SK-N-SH (cell line): ENCODE measurements around the gene CARS2. TPM values are rescaled to one million over a fixed set of nuclear protein-coding genes. Genes with fewer than 3 reads are reported as not detected.

ENCODE experiments used
- CTCF ChIA-PET: fragments of 300-600, 350-600 bp; formaldehyde crosslinking; extraction: SDS; loops from one replicate; lab custom pipeline; 2021; lab: Yijun Ruan, JAX
- POLR2A ChIA-PET: fragments of 350-600 bp; sonication (Branson Sonifier 250); formaldehyde crosslinking; extraction: SDS; loops from one replicate; lab custom pipeline; 2020; ENCODE audit warnings: antibody characterized with exemption, inconsistent platforms; lab: Yijun Ruan, JAX
- DNase-seq: peaks from one replicate; pipeline ENCODE4 v3.0.0; 2012
- H2AFZ ChIP-seq: fragments of 200-600 bp; sonication (generic); 2 replicates; pipeline ENCODE4 v1.8.1; 2016; ENCODE audit warnings: antibody characterized with exemption, mild to moderate bottlenecking, low read depth
- H3F3A ChIP-seq: fragments of 200-600 bp; sonication (generic); replicated peaks from 2 replicates; pipeline ENCODE3; 2016; ENCODE audit warnings: antibody characterized with exemption, mild to moderate bottlenecking; ENCODE audit not compliant: insufficient read depth
- H3K27ac ChIP-seq, 2 experiments: fragments of 200-500 bp in 1 of 2; fragments of 200-600 bp in 1 of 2; sonication (Bioruptor generic) in 1 of 2; sonication (generic), shearing (Covaris generic) in 1 of 2; 2 replicates each; pipeline versions ENCODE4 v1.5.1 to v1.6.1; 2014 to 2016; ENCODE audit warnings: low read depth in 2 of 2, inconsistent platforms in 1 of 2, low read length in 1 of 2, mild to moderate bottlenecking in 1 of 2, mixed read lengths in 1 of 2
- H3K27me3 ChIP-seq: fragments of 200-600 bp; sonication (generic), shearing (Covaris generic); 2 replicates; pipeline ENCODE4 v1.6.1; 2016; ENCODE audit warnings: mixed run types; ENCODE audit not compliant: insufficient read depth
- H3K36me3 ChIP-seq, 2 experiments: fragments of 200-500 bp in 1 of 2; fragments of 200-600 bp in 1 of 2; sonication (Bioruptor generic) in 1 of 2; sonication (generic) in 1 of 2; replicated peaks in 1 of 2; 2 replicates each; pipeline versions ENCODE3 to v1.5.1; 2014 to 2016; ENCODE audit warnings: low read length in 1 of 2, mild to moderate bottlenecking in 1 of 2; ENCODE audit not compliant: insufficient read depth in 2 of 2, control insufficient read depth in 1 of 2
- H3K4me1 ChIP-seq, 2 experiments: fragments of 200-500 bp in 1 of 2; fragments of 200-600 bp in 1 of 2; sonication (Bioruptor generic) in 1 of 2; sonication (generic), shearing (Covaris generic) in 1 of 2; 2 replicates each; pipeline versions ENCODE4 v1.5.1 to v1.6.1; 2014 to 2016; ENCODE audit warnings: low read depth in 1 of 2, low read length in 1 of 2, mixed run types in 1 of 2; ENCODE audit not compliant: insufficient read depth in 2 of 2, control insufficient read depth in 1 of 2
- H3K4me2 ChIP-seq: fragments of 200-600 bp; sonication (generic), shearing (Covaris generic); 2 replicates; pipeline ENCODE4 v1.6.1; 2017; ENCODE audit warnings: mixed run types
- H3K4me3 ChIP-seq, 2 experiments: fragments of 200-500 bp in 1 of 2; fragments of 200-600 bp in 1 of 2; sonication (Bioruptor generic) in 1 of 2; sonication (generic), shearing (Covaris generic) in 1 of 2; 2 replicates each; pipeline versions ENCODE4 v1.5.1 to v1.8.1; 2014 to 2016; ENCODE audit warnings: low read depth in 2 of 2, inconsistent platforms in 1 of 2, low read length in 1 of 2, mild to moderate bottlenecking in 1 of 2, mixed read lengths in 1 of 2, moderate library complexity in 1 of 2
- H3K79me2 ChIP-seq: fragments of 200-600 bp; sonication (generic); 2 replicates; pipeline ENCODE4 v1.8.1; 2017; ENCODE audit warnings: mild to moderate bottlenecking; ENCODE audit not compliant: insufficient read depth
- H3K9ac ChIP-seq: fragments of 200-600 bp; sonication (generic); 2 replicates; pipeline ENCODE4 v1.6.1; 2017; ENCODE audit warnings: mixed run types
- H3K9me2 ChIP-seq: fragments of 200-600 bp; sonication (generic); 2 replicates; pipeline ENCODE4 v1.6.1; 2017; ENCODE audit warnings: mixed run types
- H3K9me3 ChIP-seq: fragments of 200-600 bp; sonication (generic); 2 replicates; pipeline ENCODE4 v1.6.1; 2017; ENCODE audit warnings: mixed run types, mild to moderate bottlenecking, moderate library complexity
- H4K20me1 ChIP-seq: fragments of 200-600 bp; sonication (generic); 2 replicates; pipeline ENCODE4 v1.6.1; 2017; ENCODE audit warnings: mild to moderate bottlenecking, mixed run types; ENCODE audit not compliant: insufficient read depth
- CHD2 ChIP-seq: fragments of 150-350 bp; IDR thresholded peaks from 2 replicates; pipeline ENCODE4 v1.6.1; 2018; ENCODE audit warnings: low read length; ENCODE audit not compliant: partially characterized antibody
- EP300 ChIP-seq, 2 experiments: IDR thresholded peaks; 2 replicates each; pipeline versions ENCODE4 v1.4.0 to v1.6.1; 2012; ENCODE audit warnings: borderline replicate concordance in 1 of 2, low read depth in 1 of 2, low read length in 1 of 2
- EZH2phosphoT487 ChIP-seq: fragments of 200-600 bp; sonication (generic); IDR thresholded peaks from 2 replicates; pipeline ENCODE4 v1.6.1; 2017; ENCODE audit warnings: low read depth, mixed run types, mild to moderate bottlenecking, antibody characterized with exemption, moderate library complexity, borderline replicate concordance
- FOXJ3 ChIP-seq: sonication (generic); formaldehyde crosslinking; IDR thresholded peaks from 2 replicates; pipeline ENCODE4 v1.5.1; 2020; ENCODE audit warnings: mild to moderate bottlenecking, missing genetic modification reagents
- FOXM1 ChIP-seq: IDR thresholded peaks from 2 replicates; pipeline ENCODE4 v1.4.0; 2012; ENCODE audit warnings: low read depth, mild to moderate bottlenecking
- MEF2A ChIP-seq: IDR thresholded peaks from 2 replicates; pipeline ENCODE4 v1.4.0; 2012; ENCODE audit warnings: low read depth, borderline replicate concordance
- NFIC ChIP-seq: IDR thresholded peaks from 2 replicates; pipeline ENCODE4 v1.4.0; 2012; ENCODE audit warnings: borderline replicate concordance
- NRF1 ChIP-seq: IDR thresholded peaks from 2 replicates; pipeline ENCODE4 v1.6.1; 2012; ENCODE audit warnings: low read depth, mild to moderate bottlenecking, low read length
- POLR2AphosphoS5 ChIP-seq: IDR thresholded peaks from 2 replicates; pipeline ENCODE4 v1.6.1; 2012; ENCODE audit warnings: low read depth, low read length
- RAD21 ChIP-seq: IDR thresholded peaks from 2 replicates; pipeline ENCODE4 v1.6.1; 2012; ENCODE audit warnings: mild to moderate bottlenecking, low read length
- RCOR1 ChIP-seq: fragments of 150-350 bp; IDR thresholded peaks from 2 replicates; pipeline ENCODE4 v1.6.1; 2017; ENCODE audit warnings: antibody characterized with exemption, low read length
- RXRA ChIP-seq: IDR thresholded peaks from 2 replicates; pipeline ENCODE4 v1.4.0; 2012; ENCODE audit warnings: low read depth, mild to moderate bottlenecking, borderline replicate concordance
- SMC3 ChIP-seq: IDR thresholded peaks from 2 replicates; pipeline ENCODE4 v1.6.1; 2012; ENCODE audit warnings: low read depth, low read length, improper control_type of control experiment
- TAF1 ChIP-seq: IDR thresholded peaks from 2 replicates; pipeline ENCODE4 v1.6.1; 2012; ENCODE audit warnings: low read depth, mild to moderate bottlenecking, low read length, moderate library complexity, borderline replicate concordance
- TEAD4 ChIP-seq: IDR thresholded peaks from 2 replicates; pipeline ENCODE4 v1.4.0; 2012; ENCODE audit warnings: mild to moderate bottlenecking, borderline replicate concordance; ENCODE audit not compliant: insufficient read depth
- USF2 ChIP-seq: fragments of 150-350 bp; IDR thresholded peaks from 2 replicates; pipeline ENCODE4 v1.6.1; 2017; ENCODE audit warnings: antibody characterized with exemption, low read length, low read depth, borderline replicate concordance
- WGBS: methylation state at CpG from one replicate; pipeline ENCODE4 v1.1.6; 2017; ENCODE audit warnings: low lambda C conversion rate; 5-methylcytosine and 5-hydroxymethylcytosine counted together
- polyA plus RNA-seq, 3 experiments: library from polyadenylated mRNA; depleted of rRNA; stranded (reverse); fragments of >200 nt; gene quantifications; 2 replicates each; pipeline ENCODE4 v1.2.3, GENCODE V29; 2012
- TF ChIP-seq, protein P1 (sequence below): IDR thresholded peaks from 2 replicates; pipeline ENCODE4 v1.4.0; 2012; ENCODE audit warnings: low read depth, borderline replicate concordance

The CARS2 gene
- polyA plus RNA-seq, 1 of the 3 experiments (the other 2 are of a cell fraction): 78.6 TPM

GRCh38 chr13:110636053-110636475 lies 69.9 kb downstream of the CARS2 start:
- TF ChIP-seq NFIC (no peak), RAD21 (no peak), MEF2A (no peak), TAF1 (no peak), CHD2 (no peak), FOXJ3 (CRISPR knock-in tag) (no peak), TEAD4 (no peak), FOXM1 (no peak), RXRA (no peak), RCOR1 (no peak), POLR2AphosphoS5 (no peak), EZH2phosphoT487 (no peak), USF2 (no peak), EP300 (IDR thresholded peaks at IDR 0.05; ENCODE audit: borderline replicate concordance in 1 of 2, low read depth in 1 of 2, low read length in 1 of 2) (no peak), SMC3 (no peak), NRF1 (no peak)
- TF ChIP-seq, protein P1, sequence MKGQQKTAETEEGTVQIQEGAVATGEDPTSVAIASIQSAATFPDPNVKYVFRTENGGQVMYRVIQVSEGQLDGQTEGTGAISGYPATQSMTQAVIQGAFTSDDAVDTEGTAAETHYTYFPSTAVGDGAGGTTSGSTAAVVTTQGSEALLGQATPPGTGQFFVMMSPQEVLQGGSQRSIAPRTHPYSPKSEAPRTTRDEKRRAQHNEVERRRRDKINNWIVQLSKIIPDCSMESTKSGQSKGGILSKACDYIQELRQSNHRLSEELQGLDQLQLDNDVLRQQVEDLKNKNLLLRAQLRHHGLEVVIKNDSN: no peak
- peaks cover 0 to 12% of the 10 kb centered on the region in 2 experiments; a peak in 2 of 4 replicates for H3K4me1 ChIP-seq
- DNase-seq: no peak
- WGBS: 95% methylated on average over 16 of the region's 16 CpGs
- H3K9me2 ChIP-seq: no peaks in the 10 kb centered on the region
- H3K36me3 ChIP-seq: peaks cover 21 to 72% of the 10 kb centered on the region in 2 experiments
- H3K79me2 ChIP-seq: peaks cover 37% of the 10 kb centered on the region; the same call in 1 of the 2 replicates
- H3F3A ChIP-seq: peaks cover 7% of the 10 kb centered on the region
- H3K9ac ChIP-seq: no peak overlapping the region
- H2AFZ ChIP-seq: no peak overlapping the region
- POLR2A ChIA-PET: no interaction called here
- no peaks in the 10 kb centered on the region for H3K27me3 ChIP-seq
- no peaks in the 10 kb centered on the region for H3K9me3 ChIP-seq
- no peak overlapping the region for H3K27ac ChIP-seq
- H3K4me2 ChIP-seq: no peak overlapping the region
- no peak overlapping the region for H3K4me3 ChIP-seq
- CTCF ChIA-PET: interaction anchor here (1.2 kb wide), 1 partner anchor 17 kb away, joined by 3 read pairs; no protein-coding TSS in a partner anchor
- H4K20me1 ChIP-seq: peaks cover 6% of the 10 kb centered on the region; the same call in 1 of the 2 replicates
